Kidney capillary endothelial cell (primary cell): Measurements from ENCODE around the gene COL4A2.

Experiments used
- DNase-seq: peaks from one replicate; pipeline ENCODE4 v3.0.0-alpha.2; 2018; ENCODE audit warnings: low spot score

COL4A2 gene

GRCh38 chr13:110272651-110273050, 34.4 kb upstream of the COL4A2 start:
- DNase-seq: no peak

- DNase-seq: no peak
These were observed 33.8 kb upstream of the COL4A2 start for GRCh38 chr13:110273254-110273653.

- no peak for DNase-seq
These were observed 32.4 kb upstream of the COL4A2 start for GRCh38 chr13:110274687-110275086.

DNA sequence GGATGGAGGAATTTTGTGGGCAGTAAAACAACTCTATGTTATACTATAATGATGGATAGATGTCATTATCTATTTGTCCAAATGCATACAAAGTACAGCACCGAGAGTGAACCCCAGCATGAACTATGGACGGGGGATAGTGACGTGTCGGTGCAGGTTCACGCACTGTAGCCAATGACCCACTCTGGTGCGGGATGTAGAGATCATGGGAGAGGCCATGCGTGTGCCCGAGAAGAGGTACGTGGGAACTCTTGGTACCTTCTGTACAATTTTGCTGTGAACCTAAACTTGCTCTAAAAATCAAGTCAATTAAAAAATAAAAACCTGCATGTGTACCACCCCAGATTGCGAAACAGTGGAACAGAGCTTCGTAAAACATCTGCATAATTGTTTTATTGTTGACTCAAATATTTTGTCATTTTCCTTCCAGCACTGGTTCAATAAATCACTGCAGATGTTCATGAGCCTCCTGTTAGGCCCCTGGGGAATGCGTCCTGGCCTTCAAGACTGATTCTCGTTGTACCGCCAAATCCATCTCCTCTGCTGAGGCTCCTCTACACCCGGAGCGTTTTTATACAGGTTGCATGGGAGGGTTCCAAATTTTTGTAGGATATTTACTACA, 31.0 kb upstream of the COL4A2 start:
- no peak for DNase-seq

DNA sequence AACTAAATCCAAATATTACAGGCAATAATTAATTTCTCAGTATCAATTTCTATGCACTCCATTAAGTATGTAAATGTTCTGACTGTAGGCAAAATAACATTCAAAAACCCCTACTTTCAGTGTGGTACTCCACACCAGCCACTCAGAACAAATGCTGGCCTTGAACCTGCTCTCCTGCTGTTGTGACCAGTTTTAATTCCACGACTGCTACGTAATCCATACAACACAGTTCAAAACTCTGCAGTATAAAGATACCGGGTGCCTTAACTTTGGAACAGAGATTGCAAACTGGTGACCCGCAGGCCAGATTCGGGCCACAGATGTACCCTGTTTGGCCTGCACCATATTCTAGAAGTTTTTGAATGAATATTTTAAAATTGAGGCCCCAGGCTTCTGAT, 30.5 kb upstream of the COL4A2 start:
- DNase-seq: no peak

DNA sequence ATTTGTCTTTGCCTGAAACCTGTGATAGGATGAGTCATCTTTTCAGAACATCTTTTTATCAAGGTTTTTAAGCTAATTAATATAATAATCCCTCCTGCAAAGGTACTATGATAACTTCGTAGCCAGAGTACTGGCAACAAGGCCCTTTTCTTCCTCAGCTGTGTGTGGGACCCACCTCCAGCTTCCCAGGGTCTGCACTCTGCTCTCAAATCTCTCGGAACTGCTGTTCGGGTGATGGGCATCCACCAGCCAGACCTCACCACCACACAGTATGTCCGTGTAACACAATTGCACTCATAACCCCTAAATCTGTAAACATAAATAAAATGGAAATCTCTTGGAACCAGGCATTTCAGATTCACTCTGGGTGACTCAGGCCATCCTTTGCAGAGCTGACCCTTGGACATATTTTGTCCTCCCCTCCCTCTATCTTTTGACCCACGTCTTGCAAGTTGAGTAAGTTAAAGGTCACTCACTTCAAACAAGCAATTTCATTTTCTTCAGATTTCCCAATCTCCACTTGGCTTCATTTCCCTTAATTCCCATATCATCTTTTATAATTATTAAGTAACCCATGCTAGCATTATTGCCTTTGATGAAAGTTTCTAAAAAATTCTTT, 29.6 kb upstream of the COL4A2 start:
- no peak for DNase-seq

DNA sequence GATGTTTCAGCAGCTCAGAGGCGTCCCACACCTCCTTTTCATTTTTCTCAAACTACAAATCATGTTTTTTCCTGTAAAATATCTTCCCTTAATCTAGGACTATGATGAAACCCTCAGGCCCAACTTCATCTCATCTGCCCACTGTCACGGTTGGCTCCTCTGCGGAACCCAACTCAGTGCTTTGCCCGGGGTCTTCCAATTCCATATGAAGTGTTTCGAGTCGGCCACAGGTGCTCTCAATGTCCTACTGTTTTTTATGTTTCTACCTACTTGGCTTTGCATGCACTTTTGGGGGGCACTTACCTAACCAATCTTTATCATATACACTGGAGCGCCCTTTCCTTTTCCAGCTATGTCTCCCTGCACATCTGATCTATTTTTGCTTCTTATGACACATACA, 28.2 kb upstream of the COL4A2 start:
- no peak for DNase-seq

DNA sequence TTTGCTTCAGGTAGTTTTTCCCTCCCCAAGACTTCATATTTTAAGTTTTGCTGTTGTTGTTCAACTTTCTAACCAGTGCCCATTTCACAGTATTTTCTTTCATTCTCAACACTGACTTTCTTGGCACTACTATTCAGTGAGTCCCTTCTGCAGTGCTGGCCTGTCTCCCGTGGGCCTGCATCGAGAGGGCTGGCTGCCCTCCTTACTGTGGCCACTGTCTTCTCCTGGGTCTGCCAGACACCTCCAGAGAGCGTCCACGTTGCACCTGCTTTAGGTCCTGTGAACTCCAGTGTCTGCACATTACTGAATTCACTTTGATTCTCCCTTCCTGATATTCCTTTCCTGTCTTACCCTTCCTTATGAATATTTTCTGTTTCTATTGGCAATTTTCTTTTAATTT, 27.4 kb upstream of the COL4A2 start:
- DNase-seq: no peak

DNA sequence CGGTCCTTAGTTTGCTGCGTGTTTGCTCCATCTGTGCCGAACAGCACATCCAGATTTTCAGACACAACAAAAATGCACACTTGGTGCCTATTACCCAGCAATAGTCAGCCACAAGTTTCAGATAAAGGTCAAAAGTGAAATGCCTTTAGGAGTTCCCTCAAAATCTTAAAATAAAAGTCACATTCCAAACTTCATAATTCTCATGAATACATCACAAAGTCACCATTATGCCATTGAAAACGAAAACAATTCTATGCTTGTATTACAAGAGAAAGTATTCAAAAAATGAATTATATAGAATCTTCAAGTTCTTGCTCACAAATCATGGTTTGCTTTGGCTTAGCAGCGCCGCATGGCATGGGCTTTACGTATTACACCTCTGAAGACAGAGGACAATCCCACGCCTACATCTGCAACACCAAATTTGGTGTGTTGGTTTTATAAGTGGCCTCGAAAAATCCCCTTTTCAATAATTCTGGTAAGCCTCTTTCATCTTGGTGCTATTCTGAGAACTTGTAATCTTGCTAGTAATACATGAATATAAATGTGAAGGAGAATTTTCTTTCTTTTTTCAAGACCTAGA, 26.8 kb upstream of the COL4A2 start:
- DNase-seq: no peak

- no peak for DNase-seq
These were observed 25.9 kb upstream of the COL4A2 start for GRCh38 chr13:110280985-110281688.

GRCh38 chr13:110281736-110282135, 25.3 kb upstream of the COL4A2 start:
- DNase-seq: no peak

DNA sequence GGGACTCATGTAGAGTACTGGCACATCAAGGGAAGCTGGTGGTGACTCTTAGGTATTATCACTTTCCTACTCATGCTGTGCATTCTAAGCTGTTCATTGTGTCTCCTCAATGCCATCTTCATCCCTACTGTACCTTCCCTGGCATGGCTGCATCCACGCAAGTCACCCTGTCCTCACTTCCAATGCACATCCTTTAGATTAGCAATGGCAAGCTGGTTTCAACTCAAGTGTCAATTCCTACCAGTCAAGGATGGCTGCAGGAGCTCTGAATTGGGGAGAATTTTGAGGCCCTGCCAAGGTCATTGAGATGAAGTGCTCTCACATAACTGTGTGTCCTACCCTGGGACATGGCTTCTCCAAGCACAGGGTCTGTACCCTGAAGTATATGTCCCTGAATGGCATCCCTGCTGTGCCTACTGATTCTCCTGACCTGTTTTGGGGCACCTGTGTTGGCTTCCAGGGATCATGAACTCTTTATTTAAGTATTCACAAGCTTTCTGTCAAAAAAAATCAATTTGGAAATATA, 24.7 kb upstream of the COL4A2 start:
- no peak for DNase-seq

- DNase-seq: no peak
These were observed 23.2 kb upstream of the COL4A2 start for GRCh38 chr13:110283736-110284517.

DNA sequence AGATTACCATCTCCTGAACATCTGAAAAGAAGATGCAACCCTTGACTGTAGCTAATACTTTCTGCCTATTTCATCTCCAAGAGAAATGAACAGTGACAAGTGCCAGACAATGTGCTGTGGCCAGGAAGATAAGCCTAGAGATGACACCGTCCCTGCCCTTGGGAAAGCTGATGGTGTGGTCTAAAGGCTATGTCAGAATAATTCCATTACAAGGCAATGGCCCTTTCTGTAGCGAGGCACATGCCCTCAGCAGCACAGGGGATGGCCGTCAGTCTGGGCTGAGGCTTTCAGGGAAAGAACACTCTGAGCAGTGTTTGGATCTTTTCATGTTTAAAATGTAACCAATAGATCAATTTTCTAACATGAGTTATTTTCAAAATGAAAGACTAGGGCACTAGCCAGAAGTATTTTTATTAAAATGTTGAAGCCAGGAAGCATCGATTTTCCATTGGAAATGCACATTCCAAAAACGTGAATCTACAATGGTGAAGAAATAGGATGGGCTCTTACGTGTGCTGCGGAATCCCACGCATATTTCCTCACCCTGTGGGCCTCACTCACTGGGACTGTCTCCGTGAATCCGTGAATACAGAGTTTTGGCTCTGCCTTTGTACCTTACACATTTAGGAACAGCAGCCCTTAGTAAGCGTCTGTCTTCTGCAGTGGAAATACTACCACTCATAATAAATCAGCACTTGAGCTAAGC, 22.2 kb upstream of the COL4A2 start:
- DNase-seq: no peak

DNA sequence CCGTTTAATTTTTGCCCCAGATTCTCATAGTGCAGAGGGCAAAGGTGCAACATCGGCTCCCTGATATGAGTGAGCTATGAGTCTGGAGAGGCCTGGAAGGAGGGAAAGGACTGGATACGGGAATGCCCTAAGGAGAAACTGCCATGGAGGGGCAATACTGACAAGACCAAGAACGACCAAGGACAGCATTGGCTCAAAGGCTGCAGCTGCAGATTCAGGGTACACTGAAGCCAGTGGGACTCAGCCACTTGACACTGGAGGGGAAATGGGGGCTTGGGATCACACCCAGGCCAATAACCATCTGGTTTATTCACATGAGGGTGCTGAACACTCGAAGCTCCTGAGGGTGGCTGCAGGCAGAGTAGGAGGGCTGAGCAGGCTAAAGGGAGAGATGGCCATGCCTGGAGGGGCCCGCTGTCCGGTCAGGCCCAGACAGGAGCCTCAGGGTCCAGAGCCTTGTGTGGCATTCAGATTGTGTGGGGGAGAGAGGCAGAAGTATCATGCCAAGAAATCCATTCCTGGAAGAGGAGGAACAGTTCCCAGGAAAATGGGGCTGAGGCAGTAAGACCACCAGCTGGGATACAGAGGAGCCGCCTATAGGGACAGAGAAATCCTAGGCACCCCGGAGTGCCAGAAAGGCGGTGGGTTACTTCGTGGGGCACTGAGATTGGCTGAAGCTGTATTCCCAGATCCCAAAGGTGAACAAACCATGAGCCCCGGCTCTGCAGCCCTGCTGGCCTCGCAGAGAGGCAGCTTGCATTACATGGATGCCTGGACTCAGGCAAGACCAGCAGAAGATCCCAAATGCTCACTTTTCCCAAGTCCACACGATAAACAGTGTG, 20.9 kb upstream of the COL4A2 start:
- DNase-seq: no peak

GRCh38 chr13:110286833-110287819, 20.0 kb upstream of the COL4A2 start:
- DNase-seq: no peak

DNA sequence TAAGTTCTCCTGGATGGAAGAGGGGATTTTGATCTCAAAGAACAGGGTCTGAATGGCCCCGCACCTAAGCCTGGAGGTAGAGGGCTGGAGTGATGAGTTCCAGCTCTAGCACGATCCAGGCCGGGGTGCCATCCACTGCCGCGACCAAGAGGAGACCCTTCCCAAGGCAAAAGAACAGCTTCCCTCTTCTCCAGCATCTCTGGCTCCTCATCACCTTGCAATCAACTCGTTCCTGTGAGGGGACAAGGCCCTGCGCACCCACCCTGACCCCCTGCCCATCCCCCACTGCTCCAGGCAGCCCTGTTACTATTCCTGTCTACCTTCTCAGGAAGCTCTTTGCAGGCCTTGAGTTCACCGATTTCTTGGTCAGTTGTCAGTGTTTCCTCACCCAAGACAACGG, 17.9 kb upstream of the COL4A2 start:
- no peak for DNase-seq

DNA sequence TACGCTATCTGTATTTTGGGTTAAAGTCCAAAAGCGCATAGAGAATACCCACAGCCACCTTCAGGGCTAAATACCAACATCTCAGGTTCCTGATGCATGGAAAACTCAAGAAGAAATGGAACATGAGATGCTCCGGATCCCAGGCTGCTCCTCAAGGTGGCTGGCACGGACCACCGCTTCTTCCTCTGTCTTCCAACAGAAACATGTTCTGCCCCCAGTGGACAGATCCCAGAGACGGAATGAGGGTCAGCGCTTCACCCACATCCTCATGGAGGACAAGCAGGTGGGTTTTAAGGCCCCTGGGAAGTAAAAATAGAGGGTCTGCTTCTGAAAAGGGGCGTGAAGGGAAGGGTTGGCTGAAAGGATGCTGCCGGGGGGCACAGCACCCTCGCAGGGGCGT, 17.4 kb upstream of the COL4A2 start:
- DNase-seq: no peak

- DNase-seq: no peak
These were observed 16.9 kb upstream of the COL4A2 start for GRCh38 chr13:110290153-110290552.
